SU-DHL-6 (cell line): ENCODE results near the gene SLC9A3.

Experiments used
- H2AFZ ChIP-seq: fragments of 200-600 bp; sonication (generic); 2 replicates; pipeline ENCODE4 v1.6.1; 2014; ENCODE audit warnings: low read depth, mild to moderate bottlenecking, moderate library complexity, mixed read lengths, antibody characterized with exemption, low read length; ENCODE audit not compliant: severe bottlenecking
- H3F3A ChIP-seq: fragments of 200-600 bp; shearing (Covaris generic); 2 replicates; pipeline ENCODE4 v1.6.0; 2016; ENCODE audit warnings: antibody characterized with exemption, mild to moderate bottlenecking; ENCODE audit not compliant: insufficient read depth
- H3K27ac ChIP-seq: fragments of 200-600 bp; sonication (generic); 2 replicates; pipeline ENCODE4 v1.5.1; 2016; ENCODE audit warnings: low read depth, mild to moderate bottlenecking, low read length, moderate library complexity, mixed read lengths
- H3K27me3 ChIP-seq: fragments of 200-600 bp; sonication (generic), shearing (Covaris generic); 2 replicates; pipeline ENCODE4 v1.6.0; 2014; ENCODE audit warnings: mild to moderate bottlenecking, low read length
- H3K36me3 ChIP-seq: fragments of 200-600 bp; sonication (generic); 2 replicates; pipeline ENCODE4 v1.6.1; 2014; ENCODE audit warnings: mild to moderate bottlenecking, low read length, mixed read lengths
- H3K4me2 ChIP-seq: fragments of 300-600, 200-600 bp; shearing (Covaris generic), sonication (generic); 2 replicates; pipeline ENCODE4 v1.6.0; 2014; ENCODE audit warnings: low read length, low read depth, mild to moderate bottlenecking; ENCODE audit not compliant: poor library complexity, severe bottlenecking
- H3K4me3 ChIP-seq: fragments of 200-600 bp; sonication (generic); 2 replicates; pipeline ENCODE4 v1.5.1; 2014; ENCODE audit warnings: antibody characterized with exemption, low read length, mild to moderate bottlenecking, mixed read lengths; ENCODE audit not compliant: insufficient read depth, poor library complexity, severe bottlenecking
- H3K79me2 ChIP-seq: fragments of 200-600 bp; sonication (generic); 2 replicates; pipeline ENCODE4 v1.6.1; 2014; ENCODE audit warnings: mild to moderate bottlenecking, low read length, moderate library complexity; ENCODE audit not compliant: insufficient read depth
- H3K9ac ChIP-seq: fragments of 200-600 bp; sonication (generic); 2 replicates; pipeline ENCODE4 v1.7.0; 2014; ENCODE audit warnings: mild to moderate bottlenecking, low read length
- H3K9me2 ChIP-seq: fragments of 200-600 bp; sonication (generic); replicated peaks from 2 replicates; pipeline ENCODE4 v1.6.1; 2014; ENCODE audit warnings: low read length; ENCODE audit not compliant: insufficient read depth
- H3K9me3 ChIP-seq: fragments of 200-600 bp; sonication (generic); 2 replicates; pipeline ENCODE4 v1.6.1; 2014; ENCODE audit warnings: low read length, mixed read lengths; ENCODE audit not compliant: insufficient read depth
- H4K20me1 ChIP-seq: fragments of 200-600 bp; sonication (generic); 2 replicates; pipeline ENCODE4 v1.6.1; 2014; ENCODE audit warnings: low read depth, mild to moderate bottlenecking, antibody characterized with exemption, low read length, moderate library complexity, mixed read lengths
- EZH2phosphoT487 ChIP-seq: fragments of 200-600 bp; sonication (generic), shearing (Covaris generic); conservative IDR thresholded peaks from 2 replicates; pipeline ENCODE4 v1.6.1; 2018; ENCODE audit warnings: mild to moderate bottlenecking, antibody characterized with exemption, low read length, moderate library complexity, mixed read lengths
- TF ChIP-seq, protein P1 (sequence below): fragments of 200-600 bp; sonication (generic); IDR thresholded peaks from one replicate; pipeline ENCODE4 v1.5.1; 2017; ENCODE audit warnings: antibody characterized with exemption, mild to moderate bottlenecking, low read length, moderate library complexity; ENCODE audit not compliant: insufficient read depth, poor library complexity, severe bottlenecking

SLC9A3 gene

GRCh38 chr5:568809-569208 lies 44.6 kb upstream of the SLC9A3 start:
- Histone ChIP-seq H2AFZ (no peak overlapping the region), H3F3A (no peaks in the 10 kb centered on the region), H3K9me3 (no peaks in the 10 kb centered on the region), H3K79me2 (no peaks in the 10 kb centered on the region), H3K4me2 (no peak overlapping the region), H4K20me1 (no peaks in the 10 kb centered on the region), H3K27ac (no peak overlapping the region), H3K27me3 (no peaks in the 10 kb centered on the region), H3K9ac (no peak overlapping the region), H3K36me3 (no peaks in the 10 kb centered on the region), H3K9me2 (no peaks in the 10 kb centered on the region), H3K4me3 (no peak overlapping the region)
- no peak for TF ChIP-seq EZH2phosphoT487
- TF ChIP-seq, protein P1, sequence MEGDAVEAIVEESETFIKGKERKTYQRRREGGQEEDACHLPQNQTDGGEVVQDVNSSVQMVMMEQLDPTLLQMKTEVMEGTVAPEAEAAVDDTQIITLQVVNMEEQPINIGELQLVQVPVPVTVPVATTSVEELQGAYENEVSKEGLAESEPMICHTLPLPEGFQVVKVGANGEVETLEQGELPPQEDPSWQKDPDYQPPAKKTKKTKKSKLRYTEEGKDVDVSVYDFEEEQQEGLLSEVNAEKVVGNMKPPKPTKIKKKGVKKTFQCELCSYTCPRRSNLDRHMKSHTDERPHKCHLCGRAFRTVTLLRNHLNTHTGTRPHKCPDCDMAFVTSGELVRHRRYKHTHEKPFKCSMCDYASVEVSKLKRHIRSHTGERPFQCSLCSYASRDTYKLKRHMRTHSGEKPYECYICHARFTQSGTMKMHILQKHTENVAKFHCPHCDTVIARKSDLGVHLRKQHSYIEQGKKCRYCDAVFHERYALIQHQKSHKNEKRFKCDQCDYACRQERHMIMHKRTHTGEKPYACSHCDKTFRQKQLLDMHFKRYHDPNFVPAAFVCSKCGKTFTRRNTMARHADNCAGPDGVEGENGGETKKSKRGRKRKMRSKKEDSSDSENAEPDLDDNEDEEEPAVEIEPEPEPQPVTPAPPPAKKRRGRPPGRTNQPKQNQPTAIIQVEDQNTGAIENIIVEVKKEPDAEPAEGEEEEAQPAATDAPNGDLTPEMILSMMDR, result no peak

DNA sequence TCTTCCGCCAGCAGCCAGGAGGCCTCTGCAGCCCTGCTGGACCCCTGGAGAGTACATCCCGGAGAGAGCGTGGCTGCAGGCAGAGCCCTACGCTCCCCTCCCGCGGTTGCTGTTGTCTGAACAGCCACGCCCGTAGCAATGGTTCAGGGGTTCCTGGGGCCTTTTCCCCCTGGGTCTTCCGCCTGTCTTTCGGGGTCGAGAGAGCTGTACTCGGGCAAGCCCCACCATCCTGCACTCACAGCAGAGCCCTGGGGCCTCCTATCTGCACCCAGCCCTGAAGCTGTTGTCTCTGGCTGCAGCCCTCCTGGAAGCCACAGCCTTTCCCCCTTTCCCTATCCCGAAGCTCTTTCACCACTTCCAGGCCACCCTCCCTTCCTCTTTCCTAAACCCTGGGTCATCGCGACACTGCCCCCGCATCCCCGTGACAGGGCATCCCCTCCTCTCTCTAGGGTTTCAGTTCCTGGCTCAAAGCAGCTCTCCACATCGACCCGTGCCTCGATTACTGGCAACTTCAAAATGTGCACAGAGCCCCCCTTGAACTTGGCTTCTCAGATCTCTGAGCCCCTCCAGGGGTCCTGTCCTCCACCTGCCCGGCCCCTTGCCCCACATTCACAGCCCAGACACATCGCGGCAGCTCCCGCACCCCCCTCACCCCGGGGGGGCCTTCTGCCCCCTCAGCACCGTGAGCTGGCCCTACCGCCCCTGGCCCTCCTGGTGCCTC lies 44.0 kb upstream of the SLC9A3 start:
- H2AFZ ChIP-seq, result no peak overlapping the region
- no peaks in the 10 kb centered on the region for H3F3A ChIP-seq
- TF ChIP-seq EZH2phosphoT487, result no peak
- TF ChIP-seq, protein P1, result no peak
- no peaks in the 10 kb centered on the region for H3K36me3 ChIP-seq
- no peak overlapping the region for H3K27ac ChIP-seq
- H4K20me1 ChIP-seq, result no peaks in the 10 kb centered on the region
- H3K4me2 ChIP-seq, result no peak overlapping the region
- H3K9ac ChIP-seq, result no peak overlapping the region
- H3K27me3 ChIP-seq, result no peaks in the 10 kb centered on the region
- H3K4me3 ChIP-seq, result no peak overlapping the region
- no peaks in the 10 kb centered on the region for H3K9me2 ChIP-seq
- H3K79me2 ChIP-seq, result no peaks in the 10 kb centered on the region
- H3K9me3 ChIP-seq, result no peaks in the 10 kb centered on the region

- no peaks in the 10 kb centered on the region for H3K9me2 ChIP-seq
- no peaks in the 10 kb centered on the region for H3K9me3 ChIP-seq
- TF ChIP-seq, protein P1, result no peak
- no peak for TF ChIP-seq EZH2phosphoT487
- no peak overlapping the region for H2AFZ ChIP-seq
- no peak overlapping the region for H3K27ac ChIP-seq
- no peaks in the 10 kb centered on the region for H3K27me3 ChIP-seq
- no peak overlapping the region for H3K9ac ChIP-seq
- H3K79me2 ChIP-seq, result no peaks in the 10 kb centered on the region
- no peaks in the 10 kb centered on the region for H3K36me3 ChIP-seq
- H4K20me1 ChIP-seq, result no peaks in the 10 kb centered on the region
- H3K4me2 ChIP-seq, result no peak overlapping the region
- H3K4me3 ChIP-seq, result no peak overlapping the region
- H3F3A ChIP-seq, result no peaks in the 10 kb centered on the region
Observed at GRCh38 chr5:567664-568060, 43.4 kb upstream of the SLC9A3 start.
